Stimulated activated memory B cell treated with anti-CD40 and anti-IgM and Interleukin-4, amounts not matched to agents 10 μg/mL and 1 μg/mL and 100 μg/mL, for 72 hours (primary cell): ENCODE results near the gene ENPP5.
"Not testable (repeated sequence)": the region's sequence is repeated elsewhere in the genome, so short reads cannot be mapped to it uniquely, and the experiment has no call there.

Source experiments
- ATAC-seq: fragments of 150-1000 bp; cut with Tn5 transposase; 2 replicates; pipeline ENCODE4 v1.10.0; 2021
- H3K27ac Mint-ChIP-seq: one replicate; pipeline ENCODE4 v1.8.0; 2022; ENCODE audit warnings: mild to moderate bottlenecking, mixed read lengths
- H3K27me3 Mint-ChIP-seq: one replicate; pipeline ENCODE4 v1.8.0; 2022; ENCODE audit warnings: mixed read lengths
- H3K36me3 Mint-ChIP-seq: one replicate; pipeline ENCODE4 v1.8.0; 2022; ENCODE audit warnings: mixed read lengths
- H3K4me1 Mint-ChIP-seq: one replicate; pipeline ENCODE4 v1.8.0; 2022; ENCODE audit warnings: mixed read lengths
- H3K4me3 Mint-ChIP-seq: one replicate; pipeline ENCODE4 v1.8.0; 2022; ENCODE audit warnings: mild to moderate bottlenecking, moderate library complexity, mixed read lengths
- H3K9me3 Mint-ChIP-seq: one replicate; pipeline ENCODE4 v1.8.0; 2022; ENCODE audit warnings: mixed read lengths

The ENPP5 gene

GRCh38 chr6:46135176-46135575 is 35.6 kb downstream of the ENPP5 start:
- H3K9me3 Mint-ChIP-seq: no peaks in the 10 kb centered on the region
- no peak overlapping the region for H3K4me3 Mint-ChIP-seq
- H3K4me1 Mint-ChIP-seq: peaks cover 66% of the 10 kb centered on the region
- peaks cover 6% of the 10 kb centered on the region for H3K36me3 Mint-ChIP-seq
- no peaks in the 10 kb centered on the region for H3K27me3 Mint-ChIP-seq
- no peak for ATAC-seq
- H3K27ac Mint-ChIP-seq: no peak overlapping the region

GRCh38 chr6:46134216-46134615 is 36.6 kb downstream of the ENPP5 start:
- ATAC-seq: no peak
- peaks cover 6% of the 10 kb centered on the region for H3K36me3 Mint-ChIP-seq
- no peaks in the 10 kb centered on the region for H3K27me3 Mint-ChIP-seq
- no peak overlapping the region for H3K27ac Mint-ChIP-seq
- peaks cover 64% of the 10 kb centered on the region for H3K4me1 Mint-ChIP-seq
- no peaks in the 10 kb centered on the region for H3K9me3 Mint-ChIP-seq
- H3K4me3 Mint-ChIP-seq: no peak overlapping the region

GRCh38 chr6:46131291-46131690 is 39.5 kb downstream of the ENPP5 start:
- not testable (repeated sequence) for H3K4me3 Mint-ChIP-seq, H3K9me3 Mint-ChIP-seq, ATAC-seq, H3K27ac Mint-ChIP-seq, H3K27me3 Mint-ChIP-seq, H3K36me3 Mint-ChIP-seq
- peaks cover 54% of the 10 kb centered on the region for H3K4me1 Mint-ChIP-seq

- no peaks in the 10 kb centered on the region for H3K27me3 Mint-ChIP-seq
- peaks cover 50% of the 10 kb centered on the region for H3K4me1 Mint-ChIP-seq
- H3K9me3 Mint-ChIP-seq: no peaks in the 10 kb centered on the region
- no peaks in the 10 kb centered on the region for H3K36me3 Mint-ChIP-seq
- ATAC-seq: no peak
- H3K4me3 Mint-ChIP-seq: peak overlapping the region; percentile 89
- H3K27ac Mint-ChIP-seq: peak overlapping the region; percentile 94
Observed at GRCh38 chr6:46130666-46131065, 40.1 kb downstream of the ENPP5 start.

- H3K36me3 Mint-ChIP-seq: no peaks in the 10 kb centered on the region
- H3K4me1 Mint-ChIP-seq: peaks cover 45% of the 10 kb centered on the region
- peak within 1 kb of the TSS; percentile 89 for H3K4me3 Mint-ChIP-seq
- H3K27ac Mint-ChIP-seq: peak within 1 kb of the TSS; percentile 94
- no peaks in the 10 kb centered on the region for H3K9me3 Mint-ChIP-seq
- no peaks in the 10 kb centered on the region for H3K27me3 Mint-ChIP-seq
- peak; percentile 100 for ATAC-seq
Observed at GRCh38 chr6:46129629-46130511, 40.9 kb downstream of the ENPP5 start, which contains the start of gene ENPP4. Gene ENPP4, plus strand, starts transcription at chr6:46129989. Its CDS starts 9,595 bp downstream, at chr6:46139584.

GRCh38 chr6:46129291-46129628 is 41.5 kb downstream of the ENPP5 start:
- Mint-ChIP-seq H3K27me3 (no peaks in the 10 kb centered on the region), H3K36me3 (no peaks in the 10 kb centered on the region), H3K4me1 (peaks cover 43% of the 10 kb centered on the region), H3K9me3 (no peaks in the 10 kb centered on the region), H3K4me3 (peak overlapping the region; percentile 89), H3K27ac (peak overlapping the region; percentile 94)
- peak; percentile 7 for ATAC-seq

GRCh38 chr6:46128476-46128875 is 42.3 kb downstream of the ENPP5 start:
- H3K9me3 Mint-ChIP-seq: no peaks in the 10 kb centered on the region
- peak overlapping the region; percentile 94 for H3K27ac Mint-ChIP-seq
- no peaks in the 10 kb centered on the region for H3K27me3 Mint-ChIP-seq
- H3K36me3 Mint-ChIP-seq: no peaks in the 10 kb centered on the region
- ATAC-seq: peak; percentile 37
- H3K4me1 Mint-ChIP-seq: peaks cover 42% of the 10 kb centered on the region
- H3K4me3 Mint-ChIP-seq: peak overlapping the region; percentile 89

GRCh38 chr6:46119679-46120078 is 51.1 kb downstream of the ENPP5 start:
- peaks cover 45% of the 10 kb centered on the region for H3K36me3 Mint-ChIP-seq
- H3K27ac Mint-ChIP-seq, H3K4me3 Mint-ChIP-seq, H3K27me3 Mint-ChIP-seq, ATAC-seq, H3K9me3 Mint-ChIP-seq: not testable (repeated sequence)
- H3K4me1 Mint-ChIP-seq: peaks cover 55% of the 10 kb centered on the region

GRCh38 chr6:46118836-46119235 is 51.9 kb downstream of the ENPP5 start:
- no peak overlapping the region for H3K4me3 Mint-ChIP-seq
- no peaks in the 10 kb centered on the region for H3K27me3 Mint-ChIP-seq
- H3K27ac Mint-ChIP-seq: no peak overlapping the region
- peaks cover 3% of the 10 kb centered on the region for H3K9me3 Mint-ChIP-seq
- ATAC-seq: no peak
- H3K4me1 Mint-ChIP-seq: peaks cover 52% of the 10 kb centered on the region
- peaks cover 45% of the 10 kb centered on the region for H3K36me3 Mint-ChIP-seq

- no peak overlapping the region for H3K27ac Mint-ChIP-seq
- H3K9me3 Mint-ChIP-seq: peaks cover 3% of the 10 kb centered on the region
- no peak overlapping the region for H3K4me3 Mint-ChIP-seq
- H3K4me1 Mint-ChIP-seq: peaks cover 45% of the 10 kb centered on the region
- H3K36me3 Mint-ChIP-seq: peaks cover 48% of the 10 kb centered on the region
- H3K27me3 Mint-ChIP-seq: no peaks in the 10 kb centered on the region
- no peak for ATAC-seq
Observed at GRCh38 chr6:46118157-46118556, 52.6 kb downstream of the ENPP5 start.

GRCh38 chr6:46116289-46116688 is 54.5 kb downstream of the ENPP5 start:
- peaks cover 32% of the 10 kb centered on the region for H3K4me1 Mint-ChIP-seq
- peaks cover 5% of the 10 kb centered on the region for H3K9me3 Mint-ChIP-seq
- peak; percentile 70 for ATAC-seq
- no peak overlapping the region for H3K4me3 Mint-ChIP-seq
- no peaks in the 10 kb centered on the region for H3K27me3 Mint-ChIP-seq
- peaks cover 50% of the 10 kb centered on the region for H3K36me3 Mint-ChIP-seq
- H3K27ac Mint-ChIP-seq: no peak overlapping the region

- H3K36me3 Mint-ChIP-seq: peaks cover 50% of the 10 kb centered on the region
- no peak for ATAC-seq
- H3K27me3 Mint-ChIP-seq: no peaks in the 10 kb centered on the region
- H3K4me3 Mint-ChIP-seq: no peak overlapping the region
- no peak overlapping the region for H3K27ac Mint-ChIP-seq
- H3K9me3 Mint-ChIP-seq: peaks cover 5% of the 10 kb centered on the region
- peaks cover 32% of the 10 kb centered on the region for H3K4me1 Mint-ChIP-seq
Observed at GRCh38 chr6:46115634-46116033, 55.1 kb downstream of the ENPP5 start.

GRCh38 chr6:46113370-46113769 is 57.4 kb downstream of the ENPP5 start:
- Mint-ChIP-seq H3K27ac (no peak overlapping the region), H3K9me3 (peaks cover 6% of the 10 kb centered on the region), H3K4me1 (peaks cover 18% of the 10 kb centered on the region), H3K4me3 (no peak overlapping the region), H3K27me3 (no peaks in the 10 kb centered on the region), H3K36me3 (peaks cover 39% of the 10 kb centered on the region)
- ATAC-seq: no peak
